Inferior parietal cortex (tissue), 1 donor: ENCODE data around the gene LAMC1.

Experiments
- DNase-seq: peaks from one replicate; pipeline ENCODE4 v3.0.0-alpha.2; 2016; ENCODE audit errors: extremely low spot score

LAMC1 gene

GRCh38 chr1:183194527-183195141 is 171.4 kb downstream of the LAMC1 start:
- no peak for DNase-seq

GRCh38 chr1:183195142-183195574 is 171.9 kb downstream of the LAMC1 start:
- no peak for DNase-seq
